Thyroid gland (tissue), 4 donors: ENCODE measurements around the gene SLC5A9.

Experiments
- CTCF ChIP-seq, 6 experiments: fragments of 200-600 bp in 3 of 6; fragments of 450-650 bp in 3 of 6; sonication (generic) in 3 of 6; IDR thresholded peaks; one replicate each; pipeline ENCODE4 v1.5.1; 2016 to 2019; ENCODE audit warnings: antibody characterized with exemption in 6 of 6, mild to moderate bottlenecking in 2 of 6, inconsistent platforms in 1 of 6, moderate library complexity in 1 of 6
- POLR2A ChIP-seq, 2 donors: fragments of 450-650 bp; IDR thresholded peaks; one replicate each; pipeline ENCODE4 v1.6.1; 2017; ENCODE audit warnings: antibody characterized with exemption in 2 of 2, mild to moderate bottlenecking in 2 of 2, moderate library complexity in 1 of 2

GRCh38 chr1:48251323-48251722 lies 28.8 kb downstream of the SLC5A9 start:
- TF ChIP-seq CTCF (IDR thresholded peaks at IDR 0.05) (no peak), POLR2A (IDR thresholded peaks at IDR 0.05) (no peak)
